Measurements from ENCODE around the gene COL4A4.

Gene COL4A4

GRCh38 chr2:227038550-227039189 lies 125.3 kb downstream of the COL4A4 start:
- no peaks in the 10 kb centered on the region for H3K79me2 ChIP-seq (ENCODE audit: insufficient read depth, low read length)
- no peak for ATAC-seq (ENCODE audit: insufficient read depth, low read depth)
- H4K20me1 ChIP-seq (ENCODE audit: insufficient read depth, low read length): no peaks in the 10 kb centered on the region
- no peaks in the 10 kb centered on the region for H3K9me3 ChIP-seq (ENCODE audit: insufficient read depth, low read length, severe bottlenecking)
- peaks cover 8% of the 10 kb centered on the region for H3K27me3 ChIP-seq (ENCODE audit: insufficient read depth, low read length, poor library complexity)
- H3K4me1 ChIP-seq (ENCODE audit: insufficient read depth, low read length): no peaks in the 10 kb centered on the region
- no peak overlapping the region for H3K4me2 ChIP-seq (ENCODE audit: insufficient read depth, low read length)
- H3K4me3 ChIP-seq (ENCODE audit: low read depth in 1 of 2, low read length in 2 of 2): no peak overlapping the region
- H3K27ac ChIP-seq (ENCODE audit: low read length): no peak overlapping the region
- H3K36me3 ChIP-seq (ENCODE audit: insufficient read depth, low read length): no peaks in the 10 kb centered on the region
- no peak overlapping the region for H2AFZ ChIP-seq (ENCODE audit: low read depth, low read length)
- no peak overlapping the region for H3K9ac ChIP-seq (ENCODE audit: low read depth, low read length)
- TF ChIP-seq EZH2 (IDR thresholded peaks at IDR 0.05; ENCODE audit: borderline replicate concordance, low read depth, low read length, severe bottlenecking) (no peak), CTCF (IDR thresholded peaks at IDR 0.05; ENCODE audit: borderline replicate concordance, extremely low read depth, low read length, poor library complexity, severe bottlenecking) (peak; percentile 23)
- DNase-seq: no peak

GRCh38 chr2:227036527-227036926 lies 127.5 kb downstream of the COL4A4 start:
- Histone ChIP-seq H3K4me1 (ENCODE audit: insufficient read depth, low read length) (no peaks in the 10 kb centered on the region), H3K27ac (ENCODE audit: low read length) (no peak overlapping the region), H3K4me3 (ENCODE audit: low read depth in 1 of 2, low read length in 2 of 2) (no peak overlapping the region), H3K9me3 (ENCODE audit: insufficient read depth, low read length, severe bottlenecking) (no peaks in the 10 kb centered on the region), H2AFZ (ENCODE audit: low read depth, low read length) (no peak overlapping the region), H3K36me3 (ENCODE audit: insufficient read depth, low read length) (no peaks in the 10 kb centered on the region), H3K9ac (ENCODE audit: low read depth, low read length) (no peak overlapping the region), H3K27me3 (ENCODE audit: insufficient read depth, low read length, poor library complexity) (no peaks in the 10 kb centered on the region), H3K4me2 (ENCODE audit: insufficient read depth, low read length) (no peak overlapping the region), H4K20me1 (ENCODE audit: insufficient read depth, low read length) (no peaks in the 10 kb centered on the region), H3K79me2 (ENCODE audit: insufficient read depth, low read length) (no peaks in the 10 kb centered on the region)
- TF ChIP-seq CTCF (IDR thresholded peaks at IDR 0.05; ENCODE audit: borderline replicate concordance, extremely low read depth, low read length, poor library complexity, severe bottlenecking): no peak
- ATAC-seq (ENCODE audit: insufficient read depth, low read depth) (no peak), DNase-seq (no peak)

GRCh38 chr2:227035711-227036367 lies 128.2 kb downstream of the COL4A4 start:
- H3K4me1 ChIP-seq (ENCODE audit: insufficient read depth, low read length): no peaks in the 10 kb centered on the region
- H4K20me1 ChIP-seq (ENCODE audit: insufficient read depth, low read length): no peaks in the 10 kb centered on the region
- no peaks in the 10 kb centered on the region for H3K9me3 ChIP-seq (ENCODE audit: insufficient read depth, low read length, severe bottlenecking)
- H2AFZ ChIP-seq (ENCODE audit: low read depth, low read length): no peak overlapping the region
- H3K27me3 ChIP-seq (ENCODE audit: insufficient read depth, low read length, poor library complexity): no peaks in the 10 kb centered on the region
- H3K27ac ChIP-seq (ENCODE audit: low read length): no peak overlapping the region
- ATAC-seq (ENCODE audit: insufficient read depth, low read depth) (no peak), DNase-seq (no peak)
- no peak overlapping the region for H3K4me3 ChIP-seq (ENCODE audit: low read depth in 1 of 2, low read length in 2 of 2)
- TF ChIP-seq CTCF (IDR thresholded peaks at IDR 0.05; ENCODE audit: borderline replicate concordance, extremely low read depth, low read length, poor library complexity, severe bottlenecking): no peak
- no peak for TF ChIP-seq EZH2 (IDR thresholded peaks at IDR 0.05; ENCODE audit: borderline replicate concordance, low read depth, low read length, severe bottlenecking)
- no peaks in the 10 kb centered on the region for H3K36me3 ChIP-seq (ENCODE audit: insufficient read depth, low read length)
- no peak overlapping the region for H3K4me2 ChIP-seq (ENCODE audit: insufficient read depth, low read length)
- H3K79me2 ChIP-seq (ENCODE audit: insufficient read depth, low read length): no peaks in the 10 kb centered on the region
- no peak overlapping the region for H3K9ac ChIP-seq (ENCODE audit: low read depth, low read length)

All from DND-41 (cell line).